Activated CD4-positive, alpha-beta memory T cell treated with anti-CD3 and anti-CD28 coated beads for 36 hours (primary cell): ENCODE data around the gene RIMBP2. TPM values are rescaled to one million over a fixed set of nuclear protein-coding genes. Genes with fewer than 3 reads are reported as not detected.

Experiments used
- CTCF ChIA-PET: fragments of 350-600 bp; sonication (Branson Sonifier 250); formaldehyde crosslinking; loops from one replicate; lab custom pipeline; 2021; ENCODE audit warnings: antibody characterized with exemption, inconsistent platforms; lab: Charles Lee
- POLR2A ChIA-PET: fragments of 350-600 bp; sonication (Branson Sonifier 250); formaldehyde crosslinking; loops from one replicate; lab custom pipeline; 2021; ENCODE audit warnings: antibody characterized with exemption; lab: Charles Lee
- DNase-seq: peaks from one replicate; pipeline ENCODE4 v3.0.0-alpha.2; 2020
- H3K27ac Mint-ChIP-seq: one replicate; pipeline ENCODE4 v1.8.0; 2021; ENCODE audit warnings: mixed read lengths
- H3K27me3 Mint-ChIP-seq: one replicate; pipeline ENCODE4 v1.8.0; 2021; ENCODE audit warnings: mixed read lengths
- H3K36me3 Mint-ChIP-seq: one replicate; pipeline ENCODE4 v1.8.0; 2021; ENCODE audit warnings: mixed read lengths
- H3K4me1 Mint-ChIP-seq: one replicate; pipeline ENCODE4 v1.8.0; 2021; ENCODE audit warnings: low read depth, mixed read lengths
- H3K4me3 Mint-ChIP-seq: one replicate; pipeline ENCODE4 v1.8.0; 2021; ENCODE audit warnings: mild to moderate bottlenecking, mixed read lengths
- H3K9me3 Mint-ChIP-seq: one replicate; pipeline ENCODE4 v1.8.0; 2021; ENCODE audit warnings: mixed read lengths
- intact Hi-C: fragments of 100-400 bp; cut with micrococcal nuclease; formaldehyde crosslinking; loops from one replicate; pipeline ENCODE4 v1.15.1; 2023
- total RNA-seq, 2 experiments: library from RNA; stranded (reverse); gene quantifications; one replicate each; pipeline ENCODE4 v1.2.3, GENCODE V29; 2021

Gene RIMBP2
- total RNA-seq, 2 experiments from 2014 or later: 0.27 TPM; not detected in 1

DNA sequence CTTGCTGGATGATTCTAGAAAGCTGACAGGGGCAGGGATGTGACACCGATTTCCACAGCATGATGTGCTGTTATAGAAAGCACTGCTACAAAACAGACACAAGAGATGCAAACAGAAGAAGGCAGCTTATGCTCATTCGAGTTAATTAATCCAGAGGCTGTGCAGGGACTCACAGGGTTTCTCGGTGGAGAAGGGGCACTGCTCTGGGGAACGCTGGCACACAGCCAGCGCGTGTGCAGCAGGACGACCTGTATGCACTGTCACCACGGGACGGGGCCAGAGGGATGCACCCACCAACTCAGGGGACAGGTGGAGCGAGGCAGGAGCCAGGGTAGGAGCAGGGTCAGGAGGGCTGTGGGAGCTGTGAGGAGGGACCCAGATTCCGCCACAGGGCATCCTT is 143.5 kb downstream of the RIMBP2 start:
- POLR2A ChIA-PET: no interaction called here
- Mint-ChIP-seq H3K27ac (no peak overlapping the region), H3K9me3 (peaks cover 2% of the 10 kb centered on the region), H3K4me3 (no peak overlapping the region), H3K27me3 (no peaks in the 10 kb centered on the region), H3K4me1 (no peaks in the 10 kb centered on the region), H3K36me3 (no peaks in the 10 kb centered on the region)
- intact Hi-C loops: no loop called here
- CTCF ChIA-PET: no interaction called here
- no peak for DNase-seq

DNA sequence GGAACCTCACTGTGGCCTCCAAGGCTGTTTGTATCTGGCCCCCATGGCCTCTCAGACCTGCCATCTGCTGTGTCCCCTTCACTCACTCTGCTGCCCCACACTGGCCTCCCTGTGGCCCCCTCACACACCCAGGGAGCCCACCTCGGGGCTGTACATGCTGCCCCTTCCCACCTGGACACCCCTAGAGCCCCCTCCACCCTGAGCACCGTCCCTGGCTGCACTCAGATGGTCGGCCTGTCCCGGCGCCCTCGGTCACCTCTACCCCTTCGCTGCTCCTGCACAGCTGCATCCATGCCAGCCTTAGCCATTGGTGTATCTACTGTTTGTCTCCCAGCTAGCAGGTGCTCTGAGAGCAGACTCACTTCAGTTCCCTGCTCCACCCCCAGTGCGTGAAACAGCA is 144.4 kb downstream of the RIMBP2 start:
- peaks cover 4% of the 10 kb centered on the region for H3K9me3 Mint-ChIP-seq
- ChIA-PET CTCF (no interaction called here), POLR2A (no interaction called here)
- no peaks in the 10 kb centered on the region for H3K27me3 Mint-ChIP-seq
- no peak for DNase-seq
- no peak overlapping the region for H3K27ac Mint-ChIP-seq
- H3K4me1 Mint-ChIP-seq: no peaks in the 10 kb centered on the region
- H3K4me3 Mint-ChIP-seq: no peak overlapping the region
- intact Hi-C loops: no loop called here
- H3K36me3 Mint-ChIP-seq: no peaks in the 10 kb centered on the region

DNA sequence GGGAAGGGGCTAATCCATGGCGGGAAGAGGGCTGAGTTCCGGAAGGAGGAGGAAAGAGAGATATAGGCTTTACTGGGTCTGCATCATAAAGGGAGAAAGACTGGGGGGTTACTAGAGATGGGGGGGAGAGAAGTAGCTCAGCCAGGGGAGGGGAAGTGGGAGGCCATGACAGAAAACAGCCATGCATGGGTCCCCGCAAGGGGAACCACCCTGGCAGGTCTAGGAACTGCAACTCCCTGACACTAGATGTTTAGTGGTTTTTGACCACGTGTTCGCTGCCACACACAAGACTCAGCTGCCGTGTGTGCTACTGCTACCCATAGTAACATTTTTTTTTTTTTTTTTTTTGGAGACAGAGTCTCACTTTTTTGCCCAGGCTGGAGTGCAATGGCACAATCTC is 145.0 kb downstream of the RIMBP2 start:
- peaks cover 6% of the 10 kb centered on the region for H3K9me3 Mint-ChIP-seq
- CTCF ChIA-PET: no interaction called here
- no peak overlapping the region for H3K4me3 Mint-ChIP-seq
- POLR2A ChIA-PET: no interaction called here
- H3K27me3 Mint-ChIP-seq: no peaks in the 10 kb centered on the region
- no peak for DNase-seq
- H3K36me3 Mint-ChIP-seq: no peaks in the 10 kb centered on the region
- H3K27ac Mint-ChIP-seq: no peak overlapping the region
- no peaks in the 10 kb centered on the region for H3K4me1 Mint-ChIP-seq
- intact Hi-C loops: no loop called here

DNA sequence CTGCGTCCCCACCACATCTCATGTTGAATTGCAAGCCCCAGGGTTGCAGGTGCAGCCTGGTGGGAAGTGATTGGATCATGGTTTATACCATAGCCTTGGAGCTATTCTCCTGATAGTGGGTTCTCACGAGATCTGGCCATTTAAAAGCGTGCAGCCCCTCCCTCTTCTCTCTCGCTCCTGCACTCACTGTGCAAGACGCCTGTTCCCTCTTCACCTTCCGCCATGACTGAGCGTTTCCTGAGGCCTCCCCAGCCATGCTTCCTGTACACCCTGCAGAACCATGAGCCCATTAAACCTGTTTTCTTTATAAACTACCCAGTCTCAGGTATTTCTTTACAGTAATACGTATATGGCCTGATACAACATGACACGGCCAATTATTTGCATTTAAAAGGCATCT is 146.6 kb downstream of the RIMBP2 start:
- Mint-ChIP-seq H3K4me3 (no peak overlapping the region), H3K27ac (no peak overlapping the region), H3K36me3 (no peaks in the 10 kb centered on the region), H3K9me3 (peaks cover 14% of the 10 kb centered on the region), H3K4me1 (no peaks in the 10 kb centered on the region), H3K27me3 (no peaks in the 10 kb centered on the region)
- POLR2A ChIA-PET: no interaction called here
- no peak for DNase-seq
- intact Hi-C loops: no loop called here
- CTCF ChIA-PET: no interaction called here

DNA sequence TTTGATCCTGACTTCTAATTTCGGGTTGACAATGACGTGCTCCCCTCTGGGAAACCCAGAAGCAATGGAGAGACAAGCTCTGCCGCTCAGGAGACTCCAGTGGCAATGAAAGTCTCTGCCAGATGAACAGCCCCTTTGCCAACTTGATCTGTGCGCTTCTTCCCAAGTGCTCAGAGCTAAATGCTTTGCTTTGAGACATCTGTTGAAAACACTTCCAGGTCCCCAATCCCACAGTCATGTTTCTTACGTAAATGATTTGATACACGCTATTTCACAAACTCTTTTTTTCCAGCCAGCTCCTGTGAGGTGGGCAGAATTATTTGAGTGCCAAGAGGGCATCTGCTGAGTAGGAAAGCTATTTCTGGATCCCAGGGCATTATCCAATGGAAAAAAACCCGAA is 147.6 kb downstream of the RIMBP2 start:
- H3K36me3 Mint-ChIP-seq: no peaks in the 10 kb centered on the region
- no peak for DNase-seq
- H3K27me3 Mint-ChIP-seq: no peaks in the 10 kb centered on the region
- intact Hi-C loops: no loop called here
- no peaks in the 10 kb centered on the region for H3K4me1 Mint-ChIP-seq
- ChIA-PET POLR2A (no interaction called here), CTCF (no interaction called here)
- H3K4me3 Mint-ChIP-seq: no peak overlapping the region
- H3K9me3 Mint-ChIP-seq: peaks cover 19% of the 10 kb centered on the region
- no peak overlapping the region for H3K27ac Mint-ChIP-seq

DNA sequence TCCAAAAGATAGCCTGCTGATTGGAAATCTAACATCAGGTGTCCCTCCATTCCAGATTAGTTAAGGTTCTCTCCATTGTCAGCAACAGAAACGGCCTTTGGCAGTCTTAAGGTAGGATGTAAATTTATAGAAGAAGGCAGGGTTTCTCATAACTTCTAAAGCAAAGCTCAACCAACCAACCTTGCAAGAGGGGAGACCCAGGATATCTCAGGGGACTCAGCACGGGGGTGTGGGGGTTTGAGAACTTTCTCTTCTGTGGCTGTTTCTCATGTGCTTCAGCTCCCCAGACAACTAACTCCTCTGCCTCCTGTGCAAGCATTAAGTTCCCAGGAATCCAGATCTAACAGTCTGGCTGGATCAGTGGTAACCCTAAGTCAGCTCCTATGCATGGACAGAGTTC is 148.1 kb downstream of the RIMBP2 start:
- Mint-ChIP-seq H3K4me1 (no peaks in the 10 kb centered on the region), H3K9me3 (peaks cover 19% of the 10 kb centered on the region), H3K27me3 (no peaks in the 10 kb centered on the region), H3K36me3 (no peaks in the 10 kb centered on the region), H3K27ac (no peak overlapping the region), H3K4me3 (no peak overlapping the region)
- POLR2A ChIA-PET: no interaction called here
- no peak for DNase-seq
- CTCF ChIA-PET: no interaction called here
- intact Hi-C loops: no loop called here

DNA sequence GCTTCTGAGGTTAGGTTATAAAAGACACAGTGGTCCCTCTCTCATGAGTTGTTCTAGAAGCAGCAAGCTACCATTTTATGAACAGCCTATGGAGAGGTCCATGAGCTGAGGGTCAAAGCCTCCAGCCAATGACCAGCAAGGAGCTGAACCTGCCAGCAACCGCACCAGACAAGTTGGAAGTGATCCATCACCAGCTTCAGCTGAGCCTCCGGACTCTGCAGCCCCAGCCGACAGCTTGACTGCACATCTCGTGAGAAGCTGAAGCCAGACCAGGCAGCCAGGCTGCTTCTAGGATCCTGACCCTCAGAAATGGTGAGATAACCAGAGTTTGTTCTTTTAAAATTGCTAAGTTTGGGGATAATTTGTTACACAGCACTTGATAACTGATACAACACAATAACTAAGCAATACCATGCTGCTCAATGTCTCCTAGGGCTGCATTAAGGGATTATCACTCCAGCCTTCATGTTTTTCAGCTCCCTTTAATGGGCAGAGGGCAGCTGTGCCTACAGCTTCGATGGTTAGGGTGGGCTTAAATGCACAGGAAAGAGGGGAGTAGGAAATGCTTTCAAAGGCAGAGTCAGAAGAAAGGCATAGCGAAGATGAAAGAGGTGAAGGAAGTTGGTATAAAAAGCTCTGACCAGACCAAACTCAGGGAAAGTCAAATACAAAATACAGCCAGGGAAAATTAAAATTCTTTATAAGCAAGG is 149.5 kb downstream of the RIMBP2 start:
- no peaks in the 10 kb centered on the region for H3K27me3 Mint-ChIP-seq
- peaks cover 19% of the 10 kb centered on the region for H3K9me3 Mint-ChIP-seq
- POLR2A ChIA-PET: no interaction called here
- intact Hi-C loops: no loop called here
- no peak overlapping the region for H3K4me3 Mint-ChIP-seq
- CTCF ChIA-PET: no interaction called here
- no peak for DNase-seq
- no peaks in the 10 kb centered on the region for H3K36me3 Mint-ChIP-seq
- H3K27ac Mint-ChIP-seq: no peak overlapping the region
- H3K4me1 Mint-ChIP-seq: no peaks in the 10 kb centered on the region

DNA sequence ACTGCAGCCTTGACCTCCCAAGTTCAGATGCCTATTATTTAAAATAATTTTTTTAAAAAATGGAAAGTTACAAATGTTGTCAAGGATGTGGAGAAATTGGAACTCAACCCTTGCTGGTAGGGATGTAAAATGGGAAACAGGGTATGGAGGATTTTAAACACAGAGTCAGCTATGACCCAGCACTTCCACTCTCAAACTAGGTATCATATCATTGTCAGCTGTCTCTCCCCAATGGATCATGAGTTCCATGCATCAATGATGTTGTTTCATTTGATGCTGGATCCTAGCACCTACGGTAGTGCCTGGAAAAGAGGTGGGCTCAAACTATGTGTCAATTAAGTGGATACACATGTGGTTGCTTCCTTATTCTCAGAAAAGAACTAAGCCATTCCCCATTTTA is 150.9 kb downstream of the RIMBP2 start:
- POLR2A ChIA-PET: no interaction called here
- Mint-ChIP-seq H3K27ac (no peak overlapping the region), H3K9me3 (peaks cover 21% of the 10 kb centered on the region), H3K4me1 (no peaks in the 10 kb centered on the region), H3K36me3 (no peaks in the 10 kb centered on the region), H3K27me3 (no peaks in the 10 kb centered on the region), H3K4me3 (no peak overlapping the region)
- intact Hi-C loops: no loop called here
- DNase-seq: no peak
- CTCF ChIA-PET: no interaction called here

DNA sequence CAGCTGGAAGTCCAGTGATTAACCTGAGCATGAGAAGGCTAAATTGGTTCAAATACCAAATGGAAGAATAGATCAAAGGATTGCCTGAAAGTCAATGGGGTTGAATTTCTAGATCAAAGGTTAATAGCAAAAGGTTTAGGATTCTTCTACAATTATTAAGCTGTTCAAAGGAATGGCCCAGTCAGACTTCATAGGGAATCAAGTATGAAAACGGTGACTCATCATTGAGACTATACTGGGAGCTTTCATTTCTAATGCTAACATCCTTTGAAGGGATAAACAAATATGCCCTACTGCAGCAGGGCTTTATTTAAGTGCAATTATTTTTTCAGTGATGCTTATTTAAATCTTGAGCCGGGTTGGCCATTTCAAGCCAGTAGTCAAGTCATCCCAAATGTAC is 152.8 kb downstream of the RIMBP2 start:
- no peak overlapping the region for H3K4me3 Mint-ChIP-seq
- H3K4me1 Mint-ChIP-seq: no peaks in the 10 kb centered on the region
- no peaks in the 10 kb centered on the region for H3K27me3 Mint-ChIP-seq
- CTCF ChIA-PET: no interaction called here
- POLR2A ChIA-PET: no interaction called here
- no peak for DNase-seq
- H3K36me3 Mint-ChIP-seq: no peaks in the 10 kb centered on the region
- peaks cover 21% of the 10 kb centered on the region for H3K9me3 Mint-ChIP-seq
- no peak overlapping the region for H3K27ac Mint-ChIP-seq
- intact Hi-C loops: no loop called here

DNA sequence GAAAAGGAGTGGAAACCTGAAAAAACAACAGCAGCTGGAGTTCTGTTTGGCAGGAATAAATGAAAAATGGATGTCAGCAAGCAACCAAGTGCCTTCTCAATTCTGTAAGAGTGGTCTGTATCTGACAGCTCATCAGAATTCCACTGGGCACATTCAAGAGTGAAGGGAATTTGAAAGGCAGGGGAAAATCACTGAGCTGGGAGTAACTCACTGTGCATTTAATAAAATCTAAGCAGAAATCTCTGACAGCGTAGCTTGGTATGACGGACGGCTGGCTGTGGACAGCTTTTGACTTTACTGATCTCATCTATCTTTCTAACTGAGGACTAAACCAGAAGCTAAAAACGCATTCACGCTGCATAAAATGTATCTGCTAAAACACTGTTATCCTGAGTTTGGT is 153.4 kb downstream of the RIMBP2 start:
- Mint-ChIP-seq H3K4me1 (no peaks in the 10 kb centered on the region), H3K27me3 (no peaks in the 10 kb centered on the region), H3K36me3 (no peaks in the 10 kb centered on the region), H3K27ac (no peak overlapping the region), H3K9me3 (peaks cover 21% of the 10 kb centered on the region), H3K4me3 (no peak overlapping the region)
- intact Hi-C loops: no loop called here
- DNase-seq: no peak
- CTCF ChIA-PET: no interaction called here
- POLR2A ChIA-PET: no interaction called here

DNA sequence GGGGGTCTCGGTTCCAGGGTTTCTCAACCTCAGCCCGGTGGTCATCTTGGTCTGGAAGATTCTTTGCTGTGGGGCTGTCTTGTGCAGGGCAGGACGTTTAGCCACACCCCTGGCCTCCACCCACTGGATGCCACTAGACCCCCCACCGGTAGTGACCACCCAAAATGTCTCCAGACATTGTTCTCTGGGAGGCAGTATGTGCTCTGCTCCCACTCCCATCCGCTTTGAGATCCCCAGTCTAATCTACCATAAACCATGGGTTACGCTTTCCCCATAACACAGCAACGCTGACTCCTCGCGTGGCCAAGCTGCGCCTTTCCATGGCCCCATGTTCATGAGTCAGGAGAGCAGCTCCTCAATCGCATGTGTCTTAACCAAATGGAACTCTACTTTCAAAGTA is 155.8 kb downstream of the RIMBP2 start:
- Mint-ChIP-seq H3K27ac (no peak overlapping the region), H3K4me1 (no peaks in the 10 kb centered on the region), H3K4me3 (no peak overlapping the region), H3K36me3 (no peaks in the 10 kb centered on the region), H3K9me3 (peaks cover 13% of the 10 kb centered on the region), H3K27me3 (no peaks in the 10 kb centered on the region)
- intact Hi-C loops: no loop called here
- POLR2A ChIA-PET: no interaction called here
- no peak for DNase-seq
- CTCF ChIA-PET: no interaction called here

DNA sequence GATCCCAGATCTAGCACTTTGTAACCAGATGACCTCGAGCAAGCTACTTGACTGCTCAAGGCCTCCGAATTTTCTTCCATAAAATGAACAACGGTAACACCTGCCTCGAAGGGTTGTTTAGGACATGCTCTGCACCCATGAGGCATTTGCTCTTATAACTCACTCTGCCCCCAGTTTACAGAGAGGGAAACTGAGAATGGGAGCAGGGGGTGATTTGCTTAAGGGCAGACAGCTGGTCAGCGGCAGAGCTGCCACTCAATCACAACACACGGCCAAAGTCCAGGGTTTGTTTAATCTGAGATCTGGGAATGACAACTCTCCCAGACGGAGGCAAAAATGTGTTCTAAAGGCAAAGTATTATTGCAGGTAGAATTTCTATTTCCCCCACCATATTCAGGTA is 156.3 kb downstream of the RIMBP2 start:
- Mint-ChIP-seq H3K4me1 (no peaks in the 10 kb centered on the region), H3K9me3 (peaks cover 11% of the 10 kb centered on the region), H3K36me3 (no peaks in the 10 kb centered on the region), H3K27me3 (no peaks in the 10 kb centered on the region), H3K27ac (no peak overlapping the region), H3K4me3 (no peak overlapping the region)
- intact Hi-C loops: no loop called here
- ChIA-PET POLR2A (no interaction called here), CTCF (no interaction called here)
- DNase-seq: no peak

DNA sequence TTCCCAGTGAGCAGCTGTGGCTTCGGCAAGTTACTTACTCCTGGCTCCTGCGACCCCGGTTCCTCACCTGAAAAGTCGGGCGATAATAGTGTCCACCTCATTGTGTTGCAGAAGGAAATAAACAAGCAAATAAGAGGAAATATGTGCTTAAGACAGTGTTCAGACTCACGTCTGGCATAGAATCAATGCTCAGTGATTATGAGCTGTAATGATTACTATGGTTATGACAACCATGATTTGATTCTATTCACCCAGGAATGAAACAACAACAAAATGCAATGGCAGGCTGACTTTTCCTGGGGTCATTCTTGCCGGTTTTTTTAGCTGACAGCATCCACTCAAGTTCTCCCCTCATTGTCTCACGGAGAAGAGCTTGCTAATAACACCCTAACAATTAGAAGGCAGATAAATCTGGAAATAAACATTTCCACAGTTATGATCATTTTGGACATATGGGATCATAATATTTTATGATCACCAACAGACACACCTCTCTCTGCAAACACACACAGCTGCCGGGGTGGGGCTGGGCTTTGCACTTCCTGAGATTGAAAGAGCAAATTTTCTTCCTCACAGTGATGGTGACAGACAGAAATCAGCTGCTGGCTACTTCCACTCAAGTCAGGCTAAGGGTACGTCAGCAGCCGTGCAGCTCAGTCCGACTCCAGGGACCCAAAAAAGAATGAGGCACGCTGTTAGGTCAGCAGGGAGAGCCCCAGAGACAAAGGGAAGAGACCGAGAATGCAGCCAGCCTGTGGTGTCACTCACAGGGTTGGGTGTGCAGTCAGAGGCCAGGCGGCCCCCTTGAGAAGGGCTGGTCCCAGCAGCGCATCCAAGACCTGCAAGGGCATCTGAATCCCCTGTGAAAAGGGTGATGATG is 158.0 kb downstream of the RIMBP2 start:
- H3K9me3 Mint-ChIP-seq: peaks cover 4% of the 10 kb centered on the region
- no peak overlapping the region for H3K4me3 Mint-ChIP-seq

More for the DNA sequence above, 158.0 kb downstream of the RIMBP2 start:
- intact Hi-C loops: no loop called here
- no peak overlapping the region for H3K27ac Mint-ChIP-seq
- no peak for DNase-seq
- CTCF ChIA-PET: no interaction called here
- H3K4me1 Mint-ChIP-seq: no peaks in the 10 kb centered on the region
- no peaks in the 10 kb centered on the region for H3K36me3 Mint-ChIP-seq
- POLR2A ChIA-PET: no interaction called here
- H3K27me3 Mint-ChIP-seq: no peaks in the 10 kb centered on the region
